Lung (tissue), 12 donors: ENCODE data around the gene ZNF44. TPM values are rescaled to one million over a fixed set of nuclear protein-coding genes. Genes with fewer than 3 reads are reported as not detected.

ENCODE experiments used
- ATAC-seq: fragments of 200-7000 bp; cut with Tn5 transposase; one replicate; pipeline ENCODE4 v1.9.1; 2020; ENCODE audit warnings: moderate number of reproducible peaks; ENCODE audit not compliant: insufficient read depth, low FRiP score
- DNase-seq, 3 donors: peaks; one replicate each; pipeline ENCODE4 v3.0.0-alpha.2; 2013 to 2017
- H3K27ac ChIP-seq, 2 donors: one replicate each; pipeline ENCODE4 v1.5.1; 2013; ENCODE audit warnings: mild to moderate bottlenecking in 2 of 2, moderate library complexity in 2 of 2, control low read depth in 1 of 2, inconsistent platforms in 1 of 2, low read depth in 1 of 2, low read length in 1 of 2
- H3K27me3 ChIP-seq, 3 donors: one replicate each; pipeline ENCODE4 v1.5.1; 2013; ENCODE audit warnings: low read length in 2 of 3; ENCODE audit not compliant: control insufficient read depth in 3 of 3, insufficient read depth in 3 of 3
- H3K36me3 ChIP-seq, 4 donors: one replicate each; pipeline ENCODE4 v1.5.1; 2013; ENCODE audit warnings: low read length in 4 of 4, mild to moderate bottlenecking in 1 of 4, moderate library complexity in 1 of 4; ENCODE audit not compliant: control insufficient read depth in 4 of 4, insufficient read depth in 4 of 4
- H3K4me1 ChIP-seq, 5 donors: one replicate each; pipeline ENCODE4 v1.5.1; 2013; ENCODE audit warnings: low read length in 5 of 5, mild to moderate bottlenecking in 2 of 5, moderate library complexity in 1 of 5; ENCODE audit not compliant: control insufficient read depth in 5 of 5, insufficient read depth in 5 of 5
- H3K4me3 ChIP-seq: one replicate; pipeline ENCODE4 v1.5.1; 2013; ENCODE audit warnings: mild to moderate bottlenecking, control low read depth, moderate library complexity
- H3K9ac ChIP-seq, 2 donors: one replicate each; pipeline ENCODE4 v1.5.1; 2013; ENCODE audit warnings: low read length in 2 of 2, control low read depth in 1 of 2; ENCODE audit not compliant: insufficient read depth in 1 of 2
- H3K9me3 ChIP-seq, 4 donors: one replicate each; pipeline ENCODE4 v1.5.1; 2013; ENCODE audit warnings: low read length in 3 of 4, mild to moderate bottlenecking in 1 of 4, moderate library complexity in 1 of 4; ENCODE audit not compliant: control insufficient read depth in 4 of 4, insufficient read depth in 3 of 4
- CTCF ChIP-seq: IDR thresholded peaks from 2 replicates; pipeline ENCODE4 v1.5.1; 2012; ENCODE audit warnings: mild to moderate bottlenecking; ENCODE audit errors: control extremely low read depth, extremely low read depth
- WGBS, 2 donors: extraction: QIAGEN DNeasy Blood & Tissue Kit; methylation state at CpG; one replicate each; pipeline ENCODE4 v1.1.7; 2013; 5-methylcytosine and 5-hydroxymethylcytosine counted together
- polyA plus RNA-seq, 2 donors: library from polyadenylated mRNA; stranded (reverse); fragments of 200-250 nt; gene quantifications; one replicate each; pipeline ENCODE4 v1.2.1, GENCODE V29; 2013
- total RNA-seq, 2 donors: library from RNA; depleted of rRNA in 1 of 2; stranded (reverse); fragments of >200 nt in 1 of 2; gene quantifications; one replicate each; pipeline ENCODE4 v1.2.1, GENCODE V29; 2014 to 2021
- donor health status: control.
- donor health status: control.
- donor health status: Bipolar disorder and iron deficiency.
- donor health status: healthy.
- donor health status: DM: yes; HTN: yes; CAD: no.

Gene ZNF44
- total and polyA plus RNA-seq, 4 donors, result 7.1 to 29.3 (median 11.8) TPM

- peaks cover 0 to 5% (median 2%) of the 10 kb centered on the region in 4 donors for H3K36me3 ChIP-seq
- no peak for TF ChIP-seq CTCF
- WGBS, 2 donors, result 96 to 99% methylated on average over 7 of the region's 7 CpGs
- H3K9ac ChIP-seq, result no peak overlapping the region
- H3K27me3 ChIP-seq, result no peaks in the 10 kb centered on the region
- H3K27ac ChIP-seq, result no peak overlapping the region
- DNase-seq (no peak), ATAC-seq (no peak)
- H3K4me3 ChIP-seq, result no peak overlapping the region
- peaks cover 0 to 2% (median 0%) of the 10 kb centered on the region in 4 donors for H3K9me3 ChIP-seq
- H3K4me1 ChIP-seq, result peaks cover 0 to 9% (median 3%) of the 10 kb centered on the region in 5 donors
Observed at GRCh38 chr19:12289790-12290065, 5.0 kb downstream of the ZNF44 start.

GRCh38 chr19:12287958-12288500, 6.7 kb downstream of the ZNF44 start:
- Histone ChIP-seq H3K27me3 (no peaks in the 10 kb centered on the region), H3K27ac (no peak overlapping the region), H3K4me1 (peaks cover 0 to 6% (median under 1%) of the 10 kb centered on the region in 5 donors), H3K36me3 (peaks cover 0 to 11% (median 2%) of the 10 kb centered on the region in 4 donors), H3K9me3 (peaks cover 0 to 8% (median 1%) of the 10 kb centered on the region in 4 donors), H3K4me3 (no peak overlapping the region), H3K9ac (no peak overlapping the region)
- DNase-seq (no peak), ATAC-seq (no peak)
- 77 to 90% methylated on average over 1 of the region's 1 CpG for WGBS, 2 donors
- TF ChIP-seq CTCF, result no peak

GRCh38 chr19:12284631-12285030, 10.1 kb downstream of the ZNF44 start:
- TF ChIP-seq CTCF, result no peak
- no peaks in the 10 kb centered on the region for H3K27me3 ChIP-seq
- 98% methylated on average over 18 of the region's 18 CpGs for WGBS, 2 donors
- no peak for DNase-seq
- H3K9me3 ChIP-seq, result peaks cover 0 to 8% (median 2%) of the 10 kb centered on the region in 4 donors
- peaks cover 0 to 8% (median 0%) of the 10 kb centered on the region in 4 donors for H3K36me3 ChIP-seq
- ATAC-seq, result no peak
- H3K27ac ChIP-seq, result no peak overlapping the region
- H3K4me3 ChIP-seq, result no peak overlapping the region
- H3K4me1 ChIP-seq, result peaks cover 0 to 2% (median 0%) of the 10 kb centered on the region in 5 donors
- no peak overlapping the region for H3K9ac ChIP-seq

GRCh38 chr19:12284226-12284625, 10.5 kb downstream of the ZNF44 start:
- Histone ChIP-seq H3K4me1 (peaks cover 0 to 2% (median 0%) of the 10 kb centered on the region in 5 donors), H3K27me3 (no peaks in the 10 kb centered on the region), H3K9me3 (peaks cover 0 to 8% (median 2%) of the 10 kb centered on the region in 4 donors), H3K9ac (no peak overlapping the region), H3K4me3 (no peak overlapping the region), H3K27ac (no peak overlapping the region), H3K36me3 (peaks cover 0 to 8% (median 0%) of the 10 kb centered on the region in 4 donors)
- no peak for ATAC-seq
- 98 to 99% methylated on average over 14 of the region's 14 CpGs for WGBS, 2 donors
- no peak for DNase-seq
- TF ChIP-seq CTCF, result no peak
